IMR-90 (cell line): ENCODE data around the gene ONECUT2. TPM values are rescaled to one million over a fixed set of nuclear protein-coding genes. Genes with fewer than 3 reads are reported as not detected.

Experiments
- ATAC-seq: fragments of 200-7000 bp; cut with Tn5 transposase; 2 replicates; pipeline ENCODE4 v1.9.1; 2020; ENCODE audit warnings: low read depth, mild to moderate bottlenecking, moderate library complexity
- BruUV-seq: library from RNA; stranded (reverse); fragments of 400-500 nt; replicated peaks from 2 replicates; lab custom pipeline; 2021; lab: Mats Ljungman, UMichigan
- CTCF ChIA-PET: fragments of 300-600 bp; formaldehyde crosslinking; extraction: SDS; loops from one replicate; lab custom pipeline; 2021; ENCODE audit warnings: antibody characterized with exemption; lab: Yijun Ruan, JAX
- POLR2A ChIA-PET: fragments of 300-600 bp; sonication (Branson Sonifier 250); formaldehyde crosslinking; loops from one replicate; lab custom pipeline; 2022; ENCODE audit warnings: antibody characterized with exemption; ENCODE audit not compliant: unreplicated experiment; lab: Charles Lee
- DNase-seq: peaks from one replicate; pipeline ENCODE4 v3.0.0; 2013
- H2AFZ ChIP-seq: replicated peaks from 2 replicates; pipeline ENCODE3; 2013; ENCODE audit warnings: low read length, mild to moderate bottlenecking; ENCODE audit not compliant: poor library complexity
- H2AK5ac ChIP-seq: 2 replicates; pipeline ENCODE4 v1.6.1; 2013; ENCODE audit warnings: low read depth, low read length, inconsistent platforms
- H2AK9ac ChIP-seq: replicated peaks from 2 replicates; pipeline ENCODE3; 2013; ENCODE audit warnings: mild to moderate bottlenecking, low read depth, low read length, moderate library complexity; ENCODE audit not compliant: poor library complexity
- H2BK120ac ChIP-seq: 2 replicates; pipeline ENCODE4 v1.6.1; 2013; ENCODE audit warnings: low read depth, low read length, inconsistent platforms
- H2BK15ac ChIP-seq: 3 replicates; pipeline ENCODE4 v1.6.1; 2013; ENCODE audit warnings: low read depth, low read length, inconsistent platforms
- H2BK20ac ChIP-seq: 2 replicates; pipeline ENCODE4 v1.6.1; 2013; ENCODE audit warnings: low read depth, mild to moderate bottlenecking, inconsistent platforms, low read length, moderate library complexity
- H2BK5ac ChIP-seq: 2 replicates; pipeline ENCODE4 v1.6.1; 2013; ENCODE audit warnings: mild to moderate bottlenecking, low read depth, low read length, inconsistent platforms; ENCODE audit not compliant: poor library complexity, severe bottlenecking
- H3K14ac ChIP-seq: replicated peaks from 2 replicates; pipeline ENCODE4 v1.6.1; 2013; ENCODE audit warnings: low read depth, low read length, inconsistent platforms
- H3K18ac ChIP-seq: 2 replicates; pipeline ENCODE4 v1.6.1; 2013; ENCODE audit warnings: low read depth, low read length, control low read depth
- H3K23ac ChIP-seq: 2 replicates; pipeline ENCODE4 v1.6.1; 2013; ENCODE audit warnings: low read depth, low read length, inconsistent platforms
- H3K27ac ChIP-seq: 2 replicates; pipeline ENCODE4 v1.5.1; 2013; ENCODE audit warnings: mild to moderate bottlenecking, control low read depth, low read length; ENCODE audit not compliant: insufficient read depth
- H3K27me3 ChIP-seq: 2 replicates; pipeline ENCODE4 v1.6.1; 2013; ENCODE audit warnings: low read length; ENCODE audit not compliant: control insufficient read depth, insufficient read depth
- H3K36me3 ChIP-seq: 2 replicates; pipeline ENCODE4 v1.6.1; 2013; ENCODE audit warnings: low read length, mixed read lengths; ENCODE audit not compliant: control insufficient read depth, insufficient read depth
- H3K4ac ChIP-seq: 2 replicates; pipeline ENCODE4 v1.6.1; 2013; ENCODE audit warnings: low read depth, low read length, inconsistent platforms
- H3K4me1 ChIP-seq: 2 replicates; pipeline ENCODE4 v1.6.1; 2013; ENCODE audit warnings: low read length, mixed read lengths; ENCODE audit not compliant: control insufficient read depth, insufficient read depth
- H3K4me2 ChIP-seq: 2 replicates; pipeline ENCODE4 v1.6.1; 2013; ENCODE audit warnings: low read depth, mild to moderate bottlenecking, control low read depth, low read length, moderate library complexity
- H3K4me3 ChIP-seq: 2 replicates; pipeline ENCODE4 v1.5.1; 2013; ENCODE audit warnings: low read depth, mild to moderate bottlenecking, control low read depth, low read length, moderate library complexity; ENCODE audit not compliant: insufficient read depth
- H3K56ac ChIP-seq: 2 replicates; pipeline ENCODE4 v1.6.1; 2013; ENCODE audit warnings: low read length, inconsistent platforms; ENCODE audit not compliant: insufficient read depth; ENCODE audit errors: extremely low read depth
- H3K79me1 ChIP-seq, 2 experiments: 2 replicates each; pipeline ENCODE4 v1.6.1; 2013; ENCODE audit warnings: low read length in 2 of 2, inconsistent platforms in 1 of 2, low read depth in 1 of 2
- H3K9ac ChIP-seq: 2 replicates; pipeline ENCODE4 v1.6.1; 2013; ENCODE audit warnings: low read depth, low read length, control low read depth
- H3K9me1 ChIP-seq: 2 replicates; pipeline ENCODE4 v1.6.1; 2013; ENCODE audit warnings: low read length, inconsistent platforms; ENCODE audit not compliant: insufficient read depth
- H3K9me3 ChIP-seq: 2 replicates; pipeline ENCODE4 v1.6.1; 2013; ENCODE audit warnings: low read length; ENCODE audit not compliant: control insufficient read depth, insufficient read depth
- H4K20me1 ChIP-seq: 2 replicates; pipeline ENCODE4 v1.6.1; 2013; ENCODE audit warnings: low read length, inconsistent platforms; ENCODE audit not compliant: insufficient read depth
- H4K5ac ChIP-seq: 2 replicates; pipeline ENCODE4 v1.6.1; 2013; ENCODE audit warnings: mild to moderate bottlenecking, low read depth, low read length, control low read depth
- H4K8ac ChIP-seq, 2 experiments: 2 replicates each; pipeline ENCODE4 v1.6.1; 2013; ENCODE audit warnings: low read depth in 2 of 2, low read length in 2 of 2, control low read depth in 1 of 2, inconsistent platforms in 1 of 2
- H4K91ac ChIP-seq: 2 replicates; pipeline ENCODE4 v1.6.1; 2013; ENCODE audit warnings: low read depth, low read length, inconsistent platforms; ENCODE audit not compliant: insufficient read depth
- BHLHE40 ChIP-seq: fragments of 150-350 bp; IDR thresholded peaks from 2 replicates; pipeline ENCODE4 v1.6.1; 2016; ENCODE audit warnings: mild to moderate bottlenecking, low read depth, low read length
- CEBPB ChIP-seq: IDR thresholded peaks from 2 replicates; pipeline ENCODE4 v1.6.1; 2012; ENCODE audit warnings: low read depth, low read length, improper control_type of control experiment
- CHD1 ChIP-seq: IDR thresholded peaks from 2 replicates; pipeline ENCODE4 v1.6.1; 2012; ENCODE audit warnings: low read depth, low read length, improper control_type of control experiment
- ELK1 ChIP-seq: fragments of 150-350 bp; IDR thresholded peaks from 2 replicates; pipeline ENCODE4 v1.6.1; 2016; ENCODE audit warnings: low read depth, mild to moderate bottlenecking, low read length, moderate library complexity, borderline replicate concordance
- MAFK ChIP-seq: IDR thresholded peaks from 2 replicates; pipeline ENCODE4 v1.6.1; 2012; ENCODE audit warnings: low read depth, low read length, improper control_type of control experiment
- NFE2L2 ChIP-seq: fragments of 150-350 bp; IDR thresholded peaks from 2 replicates; pipeline ENCODE4 v1.6.1; 2016; ENCODE audit warnings: low read depth, mild to moderate bottlenecking, low read length
- USF2 ChIP-seq: fragments of 150-350 bp; IDR thresholded peaks from 2 replicates; pipeline ENCODE4 v1.6.1; 2017; ENCODE audit warnings: mild to moderate bottlenecking, antibody characterized with exemption, low read length, low read depth
- WGBS, 2 experiments: methylation state at CpG; one replicate each; pipeline versions ENCODE4 v1.1.5 to v1.1.7; 2013; ENCODE audit warnings: missing lambda C conversion rate in 2 of 2; ENCODE audit not compliant: insufficient read length in 1 of 2; ENCODE audit errors: extremely low coverage in 2 of 2; 5-methylcytosine and 5-hydroxymethylcytosine counted together
- dilution Hi-C: fragments of 300-500 bp; cut with HindIII; formaldehyde crosslinking; loops from one replicate; pipeline ENCODE4 v1.14.3; 2018; ENCODE audit warnings: low sequenced_read_pairs; ENCODE audit not compliant: unreplicated experiment
- in situ Hi-C: fragments of 300-500 bp; cut with MboI; formaldehyde crosslinking; loops from 3 replicates; pipeline ENCODE4 v1.14.3; 2019; ENCODE audit warnings: low sequenced_read_pairs, inconsistent platforms, mixed read lengths
- intact Hi-C: fragments of 100-400 bp; cut with micrococcal nuclease; formaldehyde crosslinking; loops from 2 replicates; pipeline ENCODE4 v1.10.0; 2022
- polyA plus RNA-seq, 3 experiments: library from polyadenylated mRNA; depleted of rRNA; stranded (reverse); fragments of >200 nt; gene quantifications; 2 replicates each; pipeline ENCODE4 v1.2.3, GENCODE V29; 2012; ENCODE audit warnings: low replicate concordance in 1 of 3
- total RNA-seq: library from RNA; depleted of rRNA; stranded (reverse); fragments of >200 nt; gene quantifications from 2 replicates; pipeline ENCODE4 v1.2.3, GENCODE V29; 2012

The ONECUT2 gene
- total and polyA plus RNA-seq, 2 of the 4 experiments (the other 2 are of a cell fraction) = under 0.01 to 0.02 TPM

GRCh38 chr18:57422313-57422872 is 12.8 kb upstream of the ONECUT2 start:
- Histone ChIP-seq H3K79me1 (no peaks in the 10 kb centered on the region), H3K4me1 (no peaks in the 10 kb centered on the region), H2AK9ac (no peak overlapping the region), H3K36me3 (no peaks in the 10 kb centered on the region), H3K4ac (no peak overlapping the region), H2AFZ (no peak overlapping the region), H3K4me2 (no peak overlapping the region), H3K27ac (no peak overlapping the region), H2BK15ac (no peak overlapping the region), H2BK5ac (no peak overlapping the region), H2AK5ac (no peak overlapping the region), H3K14ac (no peak overlapping the region), H2BK120ac (no peak overlapping the region), H2BK20ac (no peak overlapping the region), H4K5ac (no peak overlapping the region), H3K9ac (no peak overlapping the region), H3K23ac (no peak overlapping the region), H4K91ac (no peak overlapping the region), H3K4me3 (no peak overlapping the region), H3K27me3 (peaks cover 12% of the 10 kb centered on the region), H3K9me3 (peaks cover 1% of the 10 kb centered on the region; the same call in 1 of the 2 replicates), H3K56ac (no peak overlapping the region), H4K8ac (no peak overlapping the region), H4K20me1 (no peaks in the 10 kb centered on the region), H3K9me1 (no peaks in the 10 kb centered on the region), H3K18ac (no peak overlapping the region)
- in situ Hi-C loops = no loop called here
- DNase-seq (no peak), ATAC-seq (no peak)
- no peak for TF ChIP-seq MAFK
- no peak for TF ChIP-seq NFE2L2
- TF ChIP-seq CEBPB = no peak
- no peak for TF ChIP-seq CHD1
- TF ChIP-seq USF2 = no peak
- no peak for TF ChIP-seq ELK1
- TF ChIP-seq BHLHE40 = no peak
- POLR2A ChIA-PET = no interaction called here
- intact Hi-C loops = no loop called here
- WGBS, 2 experiments = no CpG with 5 or more reads among the region's 3 CpGs
- CTCF ChIA-PET = interaction anchor here (0.6 kb wide), 1 partner anchor 60 kb away, joined by 4 read pairs; no protein-coding TSS in a partner anchor
- dilution Hi-C loops = no loop called here
- no TSS peak for BruUV-seq
